Lung (tissue), 12 donors: ENCODE measurements around the gene MRPL9. TPM values are rescaled to one million over a fixed set of nuclear protein-coding genes. Genes with fewer than 3 reads are reported as not detected.

Experiments used
- ATAC-seq: fragments of 200-7000 bp; cut with Tn5 transposase; one replicate; pipeline ENCODE4 v1.9.1; 2020; ENCODE audit warnings: moderate number of reproducible peaks; ENCODE audit not compliant: insufficient read depth, low FRiP score
- DNase-seq, 3 donors: peaks; one replicate each; pipeline ENCODE4 v3.0.0-alpha.2; 2013 to 2017
- H3K27ac ChIP-seq, 2 donors: one replicate each; pipeline ENCODE4 v1.5.1; 2013; ENCODE audit warnings: mild to moderate bottlenecking in 2 of 2, moderate library complexity in 2 of 2, control low read depth in 1 of 2, inconsistent platforms in 1 of 2, low read depth in 1 of 2, low read length in 1 of 2
- H3K27me3 ChIP-seq, 3 donors: one replicate each; pipeline ENCODE4 v1.5.1; 2013; ENCODE audit warnings: low read length in 2 of 3; ENCODE audit not compliant: control insufficient read depth in 3 of 3, insufficient read depth in 3 of 3
- H3K36me3 ChIP-seq, 4 donors: one replicate each; pipeline ENCODE4 v1.5.1; 2013; ENCODE audit warnings: low read length in 4 of 4, mild to moderate bottlenecking in 1 of 4, moderate library complexity in 1 of 4; ENCODE audit not compliant: control insufficient read depth in 4 of 4, insufficient read depth in 4 of 4
- H3K4me1 ChIP-seq, 5 donors: one replicate each; pipeline ENCODE4 v1.5.1; 2013; ENCODE audit warnings: low read length in 5 of 5, mild to moderate bottlenecking in 2 of 5, moderate library complexity in 1 of 5; ENCODE audit not compliant: control insufficient read depth in 5 of 5, insufficient read depth in 5 of 5
- H3K4me3 ChIP-seq: one replicate; pipeline ENCODE4 v1.5.1; 2013; ENCODE audit warnings: mild to moderate bottlenecking, control low read depth, moderate library complexity
- H3K9ac ChIP-seq, 2 donors: one replicate each; pipeline ENCODE4 v1.5.1; 2013; ENCODE audit warnings: low read length in 2 of 2, control low read depth in 1 of 2; ENCODE audit not compliant: insufficient read depth in 1 of 2
- H3K9me3 ChIP-seq, 4 donors: one replicate each; pipeline ENCODE4 v1.5.1; 2013; ENCODE audit warnings: low read length in 3 of 4, mild to moderate bottlenecking in 1 of 4, moderate library complexity in 1 of 4; ENCODE audit not compliant: control insufficient read depth in 4 of 4, insufficient read depth in 3 of 4
- CTCF ChIP-seq: IDR thresholded peaks from 2 replicates; pipeline ENCODE4 v1.5.1; 2012; ENCODE audit warnings: mild to moderate bottlenecking; ENCODE audit errors: control extremely low read depth, extremely low read depth
- WGBS, 2 donors: extraction: QIAGEN DNeasy Blood & Tissue Kit; methylation state at CpG; one replicate each; pipeline ENCODE4 v1.1.7; 2013; 5-methylcytosine and 5-hydroxymethylcytosine counted together
- polyA plus RNA-seq, 2 donors: library from polyadenylated mRNA; stranded (reverse); fragments of 200-250 nt; gene quantifications; one replicate each; pipeline ENCODE4 v1.2.1, GENCODE V29; 2013
- total RNA-seq, 2 donors: library from RNA; depleted of rRNA in 1 of 2; stranded (reverse); fragments of >200 nt in 1 of 2; gene quantifications; one replicate each; pipeline ENCODE4 v1.2.1, GENCODE V29; 2014 to 2021
- donor health status: control.
- donor health status: control.
- donor health status: Bipolar disorder and iron deficiency.
- donor health status: healthy.
- donor health status: DM: yes; HTN: yes; CAD: no.

Gene MRPL9
- total and polyA plus RNA-seq, 4 donors, result 51.0 to 68.1 (median 55.6) TPM

- H3K9me3 ChIP-seq, result no peaks in the 10 kb centered on the region
- H3K4me1 ChIP-seq, result peaks cover 3 to 23% (median 13%) of the 10 kb centered on the region in 5 donors
- peaks cover 0 to 28% (median 24%) of the 10 kb centered on the region in 3 donors for H3K27me3 ChIP-seq
- no peak overlapping the region for H3K4me3 ChIP-seq
- no peak overlapping the region for H3K9ac ChIP-seq
- WGBS, 2 donors, result 13 to 16% methylated on average over 5 of the region's 5 CpGs
- peak in 2 of 3 donors; percentile 22 to 42 for DNase-seq
- peak overlapping the region in 1 of 2 donors; percentile 63 for H3K27ac ChIP-seq
- no peaks in the 10 kb centered on the region for H3K36me3 ChIP-seq
- no peak for TF ChIP-seq CTCF
- peak; percentile 50 for ATAC-seq
Measured at GRCh38 chr1:151720554-151720953, 42.7 kb downstream of the MRPL9 start.

GRCh38 chr1:151720125-151720524 lies 43.2 kb downstream of the MRPL9 start:
- Histone ChIP-seq H3K27ac (no peak overlapping the region), H3K9ac (no peak overlapping the region), H3K27me3 (peaks cover 0 to 25% (median 24%) of the 10 kb centered on the region in 3 donors), H3K4me1 (peaks cover 3 to 23% (median 13%) of the 10 kb centered on the region in 5 donors), H3K4me3 (no peak overlapping the region), H3K9me3 (no peaks in the 10 kb centered on the region), H3K36me3 (no peaks in the 10 kb centered on the region)
- DNase-seq (no peak), ATAC-seq (no peak)
- no peak for TF ChIP-seq CTCF
- WGBS, 2 donors, result 17 to 39% methylated on average over 1 of the region's 1 CpG

GRCh38 chr1:151718666-151719065 lies 44.6 kb downstream of the MRPL9 start:
- DNase-seq (no peak), ATAC-seq (no peak)
- Histone ChIP-seq H3K9ac (no peak overlapping the region), H3K36me3 (no peaks in the 10 kb centered on the region), H3K9me3 (no peaks in the 10 kb centered on the region), H3K4me1 (peaks cover 3 to 23% (median 13%) of the 10 kb centered on the region in 5 donors), H3K4me3 (no peak overlapping the region), H3K27ac (no peak overlapping the region), H3K27me3 (peaks cover 0 to 24% (median 18%) of the 10 kb centered on the region in 3 donors)
- no peak for TF ChIP-seq CTCF
- 68 to 90% methylated on average over 4 of the region's 4 CpGs for WGBS, 2 donors

- peaks cover 0 to 24% (median 18%) of the 10 kb centered on the region in 3 donors for H3K27me3 ChIP-seq
- WGBS, 2 donors, result 40 to 45% methylated on average over 4 of the region's 4 CpGs
- no peak for TF ChIP-seq CTCF
Measured at GRCh38 chr1:151718011-151718431, 45.3 kb downstream of the MRPL9 start.

More at GRCh38 chr1:151718011-151718431, 45.3 kb downstream of the MRPL9 start:
- ATAC-seq (no peak), DNase-seq (peak in 2 of 3 donors; percentile 24 to 64)
- no peak overlapping the region for H3K4me3 ChIP-seq
- H3K9me3 ChIP-seq, result no peaks in the 10 kb centered on the region
- H3K9ac ChIP-seq, result no peak overlapping the region
- no peak overlapping the region for H3K27ac ChIP-seq
- H3K4me1 ChIP-seq, result peaks cover 3 to 23% (median 16%) of the 10 kb centered on the region in 5 donors
- no peaks in the 10 kb centered on the region for H3K36me3 ChIP-seq
